ENCODE results near the gene CERS4. TPM values are rescaled to one million over a fixed set of nuclear protein-coding genes. Genes with fewer than 3 reads are reported as not detected.

The CERS4 gene
- total and polyA plus RNA-seq, 2 of the 8 experiments (the other 6 are each of a cell fraction or from before 2014, with no cell fraction given) = 88.2 to 179 TPM

DNA sequence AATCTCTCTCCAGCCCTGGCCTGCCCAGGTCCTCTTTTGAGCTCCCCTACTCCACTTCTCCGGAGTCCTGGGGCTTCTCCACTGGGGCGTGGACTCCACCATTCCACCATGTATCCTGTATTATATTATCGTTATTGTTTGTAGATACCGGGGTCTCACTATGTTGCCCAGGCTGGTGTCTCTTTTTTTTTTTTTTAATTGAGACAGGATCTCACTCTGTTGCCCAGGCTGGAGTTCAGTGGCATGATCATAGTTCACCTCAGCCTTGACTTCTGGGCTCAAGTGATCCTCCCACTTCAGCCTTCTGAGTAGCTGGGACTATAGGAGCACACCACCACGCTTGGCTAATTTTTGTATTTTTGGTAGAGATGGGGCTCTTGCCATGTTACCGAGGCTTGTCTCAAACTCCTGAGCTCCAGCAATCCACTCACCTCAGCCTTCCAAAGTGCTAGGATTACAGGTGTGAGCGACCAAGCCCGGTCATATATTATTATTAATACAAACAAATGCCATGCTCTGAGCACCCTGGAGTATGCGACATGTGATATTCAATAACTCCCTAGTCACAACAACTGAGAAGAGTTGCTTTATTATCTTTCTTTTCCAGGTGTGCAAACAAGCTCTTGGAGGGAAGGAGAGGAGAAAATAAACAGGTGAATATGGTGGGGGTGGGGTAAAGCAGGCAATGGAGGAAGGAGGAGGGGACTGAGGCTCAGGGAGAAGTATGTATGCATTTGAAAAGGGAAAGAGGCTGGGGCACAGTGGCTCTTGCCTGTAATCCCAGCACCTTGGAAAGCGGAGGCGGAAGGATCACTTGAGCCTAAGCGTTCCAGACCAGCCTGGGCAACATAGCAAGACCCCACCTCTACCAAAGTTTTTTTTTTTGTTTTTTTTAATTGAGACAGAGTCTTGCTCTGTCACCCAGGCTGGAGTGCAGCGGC lies 2.8 kb upstream of the CERS4 start (continued):
- TF ChIP-seq CTCF (IDR thresholded peaks at IDR 0.05; ENCODE audit: control extremely low read depth in 1 of 3, insufficient read depth in 1 of 3, low read depth in 1 of 3, low read length in 3 of 3) (no peak), GTF2F1 (IDR thresholded peaks at IDR 0.05; ENCODE audit: borderline replicate concordance, low read depth, low read length) (no peak), GABPA (IDR thresholded peaks at IDR 0.05; ENCODE audit: borderline replicate concordance, insufficient read depth, low read length) (no peak), RBBP5 (IDR thresholded peaks at IDR 0.05; ENCODE audit: borderline replicate concordance, low read depth, low read length) (no peak), POLR2AphosphoS5 (IDR thresholded peaks at IDR 0.05; ENCODE audit: low read depth, low read length) (no peak), POU5F1 (IDR thresholded peaks at IDR 0.05; ENCODE audit: low read depth, low read length) (no peak), CHD2 (IDR thresholded peaks at IDR 0.05; ENCODE audit: low read length) (peak; percentile 55), HDAC2 (IDR thresholded peaks at IDR 0.05; ENCODE audit: borderline replicate concordance in 1 of 2, low read depth in 2 of 2, low read length in 2 of 2) (0 out of 4 replicates have a peak, but pooled peaks of 1 of the 2 experiments have one; percentile 21), TAF7 (optimal IDR thresholded peaks at IDR 0.05; ENCODE audit: borderline replicate concordance, low read depth, low read length) (no peak), MAFK (IDR thresholded peaks at IDR 0.05; ENCODE audit: low read depth, low read length) (no peak), POLR2A (IDR thresholded peaks at IDR 0.05; ENCODE audit: control extremely low read depth in 1 of 2, low read depth in 2 of 2, low read length in 2 of 2) (no peak)
- TF ChIP-seq, protein P1, sequence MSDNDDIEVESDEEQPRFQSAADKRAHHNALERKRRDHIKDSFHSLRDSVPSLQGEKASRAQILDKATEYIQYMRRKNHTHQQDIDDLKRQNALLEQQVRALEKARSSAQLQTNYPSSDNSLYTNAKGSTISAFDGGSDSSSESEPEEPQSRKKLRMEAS (IDR thresholded peaks at IDR 0.05) = no peak
- TF ChIP-seq, protein P2, sequence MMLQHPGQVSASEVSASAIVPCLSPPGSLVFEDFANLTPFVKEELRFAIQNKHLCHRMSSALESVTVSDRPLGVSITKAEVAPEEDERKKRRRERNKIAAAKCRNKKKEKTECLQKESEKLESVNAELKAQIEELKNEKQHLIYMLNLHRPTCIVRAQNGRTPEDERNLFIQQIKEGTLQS (IDR thresholded peaks at IDR 0.05; ENCODE audit: insufficient read depth, low read depth, low read length) = no peak
